ENCODE results near the gene EXOC3L2.

The EXOC3L2 gene

DNA sequence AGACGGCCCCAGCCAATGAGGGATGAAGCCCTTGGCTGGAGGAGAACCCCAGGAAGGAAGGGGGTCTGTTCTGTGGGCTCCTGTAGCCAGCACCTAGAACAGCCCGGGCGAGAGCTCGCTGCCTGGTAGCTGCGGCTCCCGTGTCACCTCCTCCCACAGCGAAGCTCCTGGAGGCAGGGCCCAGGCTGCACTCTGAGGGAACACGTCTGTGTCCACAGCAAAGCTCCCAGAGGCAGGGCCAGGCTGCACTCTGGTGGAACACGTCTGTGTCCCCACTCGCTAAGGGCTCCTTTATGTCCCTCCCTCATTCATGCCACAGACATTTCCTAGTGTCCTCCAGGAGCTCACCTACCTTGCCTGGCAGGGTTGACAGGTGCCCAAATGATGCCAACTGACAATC is 75.6 kb downstream of the EXOC3L2 start:
- ATAC-seq (replicated peaks; ENCODE audit: extremely low read depth, poor library complexity, severe bottlenecking) = no peak
- H3K27ac Mint-ChIP-seq (ENCODE audit: low read depth) = no peak overlapping the region

DNA sequence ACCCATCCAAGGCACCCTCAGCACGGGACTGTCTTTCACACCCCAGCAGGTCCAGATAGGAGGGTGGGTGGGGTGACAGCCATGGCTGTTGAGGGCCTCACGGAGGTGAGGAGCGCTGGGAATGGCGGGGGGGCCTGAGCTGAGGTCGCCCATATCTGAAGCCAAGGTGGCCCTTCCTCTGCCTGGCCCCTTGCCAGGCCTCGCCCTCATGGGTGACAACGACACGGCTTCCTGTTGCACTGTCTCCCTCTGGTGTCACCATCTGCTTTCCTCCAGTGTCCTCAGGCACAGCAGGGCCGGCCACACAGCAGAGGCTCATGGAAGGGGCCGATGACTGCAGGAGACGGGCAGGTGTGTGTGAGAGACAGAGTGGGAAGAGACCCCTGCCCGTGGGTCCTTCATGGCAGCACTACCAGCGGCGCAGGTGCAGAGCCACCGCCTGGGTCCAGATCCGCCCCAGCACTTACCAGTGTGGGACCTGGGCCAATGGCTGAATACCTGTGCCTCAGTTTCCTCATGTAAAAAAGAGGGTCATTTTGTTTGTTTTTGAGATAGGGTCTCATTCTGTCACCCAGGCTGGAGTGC is 76.3 kb downstream of the EXOC3L2 start:
- ATAC-seq (replicated peaks; ENCODE audit: extremely low read depth, poor library complexity, severe bottlenecking) = no peak
- Mint-ChIP-seq H3K27me3 (no peaks in the 10 kb centered on the region), H3K4me1 (peaks cover 40% of the 10 kb centered on the region), H3K36me3 (ENCODE audit: insufficient read depth) (peaks cover 5% of the 10 kb centered on the region), H3K4me3 (no peak overlapping the region), H3K9me3 (no peaks in the 10 kb centered on the region), H3K27ac (ENCODE audit: low read depth) (peak overlapping the region; percentile 87)
- DNase-seq (ENCODE audit: low spot score in 2 of 2) = no peak

More for the DNA sequence above, 75.6 kb downstream of the EXOC3L2 start:
- Mint-ChIP-seq H3K36me3 (ENCODE audit: insufficient read depth) (peaks cover 3% of the 10 kb centered on the region), H3K9me3 (no peaks in the 10 kb centered on the region), H3K4me1 (peaks cover 32% of the 10 kb centered on the region), H3K27me3 (no peaks in the 10 kb centered on the region), H3K4me3 (peak overlapping the region; percentile 81)
- DNase-seq (ENCODE audit: low spot score in 2 of 2) = no peak

DNA sequence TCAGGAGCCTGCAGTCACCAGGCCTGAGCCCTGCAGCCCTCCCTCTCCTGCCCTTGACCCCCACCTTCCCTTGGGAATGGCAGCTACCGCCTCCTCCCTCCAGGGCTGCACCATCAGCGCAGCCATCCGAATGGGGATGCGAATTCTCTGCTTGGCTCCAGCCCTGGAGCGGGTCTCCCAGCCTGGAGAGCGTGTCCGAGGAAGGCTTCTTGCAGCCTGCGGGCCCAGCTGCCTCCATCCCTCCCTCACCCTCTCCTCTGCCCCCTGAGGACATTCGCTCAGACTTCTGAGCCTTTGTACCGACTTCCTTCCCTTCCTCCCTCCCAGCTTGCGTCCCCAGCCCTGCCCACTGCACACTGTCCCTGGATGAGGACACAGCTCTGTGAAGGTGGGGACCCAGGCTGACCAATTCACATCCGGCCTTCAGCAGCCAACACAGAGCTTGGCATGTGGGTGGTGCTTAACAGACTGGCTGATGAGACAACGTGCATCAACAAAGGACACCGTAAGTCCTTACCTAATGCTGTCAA is 78.4 kb downstream of the EXOC3L2 start:
- DNase-seq (ENCODE audit: low spot score in 2 of 2) (no peak), ATAC-seq (replicated peaks; ENCODE audit: extremely low read depth, poor library complexity, severe bottlenecking) (no peak)
- H3K9me3 Mint-ChIP-seq = no peaks in the 10 kb centered on the region
- peaks cover 4% of the 10 kb centered on the region for H3K36me3 Mint-ChIP-seq (ENCODE audit: insufficient read depth)
- no peak overlapping the region for H3K27ac Mint-ChIP-seq (ENCODE audit: low read depth)
- H3K4me3 Mint-ChIP-seq = no peak overlapping the region
- H3K27me3 Mint-ChIP-seq = no peaks in the 10 kb centered on the region
- peaks cover 36% of the 10 kb centered on the region for H3K4me1 Mint-ChIP-seq

DNA sequence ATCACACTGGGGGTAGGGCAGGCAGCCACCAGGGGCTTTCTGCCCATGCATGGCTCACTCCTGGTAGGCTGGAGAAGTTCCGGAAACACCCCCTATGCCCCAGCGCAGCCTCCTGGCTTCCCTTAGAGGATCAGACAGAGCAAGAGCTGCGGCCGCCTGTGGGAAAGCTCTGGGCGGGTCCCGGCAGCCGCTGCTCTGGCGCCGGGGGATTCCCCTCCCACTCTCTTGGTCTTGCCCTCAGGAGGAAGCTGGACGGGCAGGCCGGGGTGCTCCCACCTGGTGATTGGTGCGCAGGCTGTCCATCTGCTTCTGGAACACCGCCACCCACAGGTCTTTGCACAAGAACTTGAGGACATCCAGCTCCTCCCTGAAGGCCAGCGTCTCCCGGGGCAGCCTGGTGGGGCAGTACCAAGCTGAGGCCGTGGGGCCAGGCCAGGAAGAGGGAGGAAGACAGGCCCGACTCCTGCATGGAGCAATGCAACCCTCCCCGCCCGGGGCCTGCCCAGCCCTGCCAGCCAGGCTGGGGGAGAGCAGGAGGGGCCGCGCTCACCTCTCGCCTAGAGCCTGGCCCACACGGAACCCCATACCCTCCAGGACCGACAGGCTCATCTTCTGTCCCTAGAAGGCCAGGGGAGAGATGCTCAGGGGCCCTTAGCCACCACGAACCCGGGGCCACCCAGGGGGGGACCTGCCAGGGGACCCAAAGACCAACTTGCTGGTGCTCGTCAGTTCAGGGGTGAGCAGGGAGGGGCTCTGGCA is 80.5 kb downstream of the EXOC3L2 start:
- no peaks in the 10 kb centered on the region for H3K9me3 Mint-ChIP-seq
- peak overlapping the region; percentile 61 for H3K27ac Mint-ChIP-seq (ENCODE audit: low read depth)
- ATAC-seq (replicated peaks; ENCODE audit: extremely low read depth, poor library complexity, severe bottlenecking) (peak; percentile 82), DNase-seq (ENCODE audit: low spot score in 2 of 2) (peak; percentile 28 to 38)
- peaks cover 24% of the 10 kb centered on the region for H3K4me1 Mint-ChIP-seq
- H3K4me3 Mint-ChIP-seq = peak overlapping the region; percentile 45
- peaks cover 7% of the 10 kb centered on the region for H3K36me3 Mint-ChIP-seq (ENCODE audit: insufficient read depth)
- H3K27me3 Mint-ChIP-seq = peaks cover 10% of the 10 kb centered on the region

DNA sequence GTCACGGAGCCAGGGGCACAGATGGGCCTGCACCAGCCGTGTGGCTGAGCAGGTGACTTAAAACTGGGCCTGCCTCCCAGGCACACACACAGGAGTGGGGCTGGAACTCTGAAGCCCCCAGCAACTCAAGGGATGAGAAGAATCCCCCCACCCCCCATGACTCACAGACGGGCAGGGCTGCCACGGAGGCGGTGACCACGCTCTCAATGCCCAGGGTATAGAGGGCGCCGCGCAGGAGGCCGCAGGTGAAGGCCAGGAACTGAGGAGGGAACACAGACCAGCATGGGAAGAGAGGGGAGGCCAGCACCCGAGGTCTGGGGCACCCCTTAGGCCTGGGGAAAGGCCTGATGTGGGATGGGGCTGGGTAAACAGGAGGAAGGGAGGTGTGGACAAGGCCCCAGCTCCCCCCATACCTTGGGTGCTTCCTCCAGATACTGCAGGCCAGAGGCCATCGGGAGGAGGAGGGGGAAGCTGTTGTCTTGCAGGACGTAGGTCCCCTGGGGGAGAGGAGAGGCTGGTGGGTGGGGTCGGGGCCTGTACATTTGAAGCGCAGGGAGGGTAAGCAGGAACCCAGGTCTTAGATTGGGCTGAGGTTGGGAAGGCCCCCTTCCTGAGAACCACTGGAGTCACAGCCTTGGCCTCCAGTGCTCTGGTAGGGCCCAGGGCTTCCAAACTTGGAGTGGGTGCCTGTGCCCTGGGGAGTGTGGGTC is 81.3 kb downstream of the EXOC3L2 start:
- peaks cover 21% of the 10 kb centered on the region for H3K4me1 Mint-ChIP-seq
- peak overlapping the region; percentile 45 for H3K4me3 Mint-ChIP-seq
- DNase-seq (ENCODE audit: low spot score in 2 of 2) (no peak), ATAC-seq (replicated peaks; ENCODE audit: extremely low read depth, poor library complexity, severe bottlenecking) (no peak)
- H3K27ac Mint-ChIP-seq (ENCODE audit: low read depth) = peak overlapping the region; percentile 61
- peaks cover 11% of the 10 kb centered on the region for H3K27me3 Mint-ChIP-seq
- no peaks in the 10 kb centered on the region for H3K9me3 Mint-ChIP-seq
- H3K36me3 Mint-ChIP-seq (ENCODE audit: insufficient read depth) = peaks cover 7% of the 10 kb centered on the region

DNA sequence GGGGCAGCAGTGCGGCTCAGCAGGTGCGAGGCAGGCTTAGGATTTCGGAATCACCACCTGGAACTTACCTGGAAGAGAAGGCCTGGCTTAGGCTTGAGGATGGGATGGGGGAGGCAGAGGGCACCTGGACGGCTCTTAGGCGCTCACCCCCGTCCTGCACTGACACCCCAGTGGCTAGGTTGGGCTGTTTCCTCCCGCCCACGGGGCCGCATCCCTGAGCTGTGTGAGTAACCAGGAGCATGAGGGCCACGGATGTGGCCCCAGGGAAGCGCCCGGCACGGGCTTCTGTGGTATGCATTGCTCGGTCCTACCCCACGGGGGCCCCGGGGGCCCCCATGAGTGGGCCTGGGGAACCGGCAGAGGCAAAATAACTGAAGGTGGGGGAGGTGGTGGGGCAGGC is 82.1 kb downstream of the EXOC3L2 start:
- peaks cover 15% of the 10 kb centered on the region for H3K27me3 Mint-ChIP-seq
- H3K9me3 Mint-ChIP-seq = no peaks in the 10 kb centered on the region
- H3K4me1 Mint-ChIP-seq = peaks cover 16% of the 10 kb centered on the region
- no peak for ATAC-seq (replicated peaks; ENCODE audit: extremely low read depth, poor library complexity, severe bottlenecking)
- no peak overlapping the region for H3K4me3 Mint-ChIP-seq
- H3K27ac Mint-ChIP-seq (ENCODE audit: low read depth) = no peak overlapping the region
- no peak for DNase-seq (ENCODE audit: low spot score in 2 of 2)
- peaks cover 7% of the 10 kb centered on the region for H3K36me3 Mint-ChIP-seq (ENCODE audit: insufficient read depth)

GRCh38 chr19:45162608-45163143 is 82.5 kb downstream of the EXOC3L2 start:
- H3K27ac Mint-ChIP-seq (ENCODE audit: low read depth) = no peak overlapping the region
- ATAC-seq (replicated peaks; ENCODE audit: extremely low read depth, poor library complexity, severe bottlenecking) = no peak

More at GRCh38 chr19:45162608-45163143, 82.5 kb downstream of the EXOC3L2 start:
- H3K4me3 Mint-ChIP-seq = no peak overlapping the region
- H3K27me3 Mint-ChIP-seq = peaks cover 20% of the 10 kb centered on the region
- peaks cover 16% of the 10 kb centered on the region for H3K4me1 Mint-ChIP-seq
- H3K9me3 Mint-ChIP-seq = no peaks in the 10 kb centered on the region
- peaks cover 7% of the 10 kb centered on the region for H3K36me3 Mint-ChIP-seq (ENCODE audit: insufficient read depth)
- no peak for DNase-seq (ENCODE audit: low spot score in 2 of 2)
